Mesendoderm (in vitro differentiated cells): ENCODE results near the gene SDC1. TPM values are rescaled to one million over a fixed set of nuclear protein-coding genes. Genes with fewer than 3 reads are reported as not detected.
"Not testable (repeated sequence)": the region's sequence is repeated elsewhere in the genome, so short reads cannot be mapped to it uniquely, and the experiment has no call there.

Experiments used
- DNase-seq: peaks from one replicate; pipeline ENCODE4 v3.0.0; 2013
- H2AK5ac ChIP-seq: 2 replicates; pipeline ENCODE4 v1.6.1; 2013; ENCODE audit warnings: low read length, inconsistent platforms
- H2BK120ac ChIP-seq: 2 replicates; pipeline ENCODE4 v1.6.1; 2013; ENCODE audit warnings: low read depth, mild to moderate bottlenecking, low read length, moderate library complexity, mixed read lengths
- H2BK15ac ChIP-seq: replicated peaks from 2 replicates; pipeline ENCODE4 v1.6.1; 2013; ENCODE audit warnings: low read depth, mild to moderate bottlenecking, moderate library complexity
- H2BK5ac ChIP-seq: 2 replicates; pipeline ENCODE4 v1.6.1; 2013; ENCODE audit warnings: low read length, inconsistent platforms
- H3K18ac ChIP-seq: 2 replicates; pipeline ENCODE4 v1.6.1; 2013; ENCODE audit warnings: mild to moderate bottlenecking, low read length, mixed read lengths
- H3K23ac ChIP-seq: one replicate; pipeline ENCODE4 v1.6.1; 2013; ENCODE audit warnings: low read length
- H3K27ac ChIP-seq: 2 replicates; pipeline ENCODE4 v1.5.1; 2013; ENCODE audit warnings: low read depth, mild to moderate bottlenecking, inconsistent platforms, low read length, moderate library complexity
- H3K27me3 ChIP-seq: 2 replicates; pipeline ENCODE4 v1.6.1; 2013; ENCODE audit warnings: low read length, control low read depth, mild to moderate bottlenecking, inconsistent platforms; ENCODE audit not compliant: insufficient read depth, poor library complexity
- H3K36me3 ChIP-seq: 2 replicates; pipeline ENCODE4 v1.6.1; 2013; ENCODE audit warnings: low read length, inconsistent platforms; ENCODE audit not compliant: control insufficient read depth, insufficient read depth
- H3K4ac ChIP-seq: one replicate; pipeline ENCODE4 v1.6.1; 2013; ENCODE audit warnings: low read depth, mild to moderate bottlenecking, low read length, moderate library complexity
- H3K4me1 ChIP-seq: 2 replicates; pipeline ENCODE4 v1.6.1; 2013; ENCODE audit warnings: low read depth, low read length, inconsistent platforms; ENCODE audit not compliant: control insufficient read depth
- H3K4me2 ChIP-seq: 2 replicates; pipeline ENCODE4 v1.6.1; 2013; ENCODE audit warnings: low read length
- H3K4me3 ChIP-seq: 2 replicates; pipeline ENCODE4 v1.5.1; 2013; ENCODE audit warnings: mild to moderate bottlenecking, low read length
- H3K56ac ChIP-seq: one replicate; pipeline ENCODE4 v1.6.1; 2013; ENCODE audit warnings: low read length
- H3K79me1 ChIP-seq: 2 replicates; pipeline ENCODE4 v1.6.1; 2013; ENCODE audit warnings: low read length, inconsistent platforms
- H3K79me2 ChIP-seq: 2 replicates; pipeline ENCODE4 v1.6.1; 2013; ENCODE audit warnings: mild to moderate bottlenecking, low read length; ENCODE audit not compliant: control insufficient read depth, insufficient read depth
- H3K9ac ChIP-seq: 2 replicates; pipeline ENCODE4 v1.6.1; 2013; ENCODE audit warnings: low read length, inconsistent platforms
- H4K5ac ChIP-seq: one replicate; pipeline ENCODE4 v1.6.1; 2013; ENCODE audit warnings: low read length
- H4K8ac ChIP-seq: one replicate; pipeline ENCODE4 v1.6.1; 2013; ENCODE audit warnings: low read depth, mild to moderate bottlenecking, control low read depth, low read length, moderate library complexity
- WGBS: extraction: QIAGEN DNeasy Blood & Tissue Kit; methylation state at CpG from one replicate; pipeline ENCODE4 v1.1.7; 2013; ENCODE audit warnings: low lambda C conversion rate, missing lambda C conversion rate; ENCODE audit not compliant: insufficient coverage; ENCODE audit errors: extremely low coverage; 5-methylcytosine and 5-hydroxymethylcytosine counted together
- polyA plus RNA-seq, 2 experiments: library from polyadenylated mRNA; stranded (reverse); fragments of 200-250 nt; gene quantifications; one replicate each; pipeline ENCODE4 v1.2.3, GENCODE V29; 2013

Gene SDC1
- 27.6 TPM for polyA plus RNA-seq (2013, experiment 1 of 2)
- 27.4 TPM for polyA plus RNA-seq (2013, experiment 2 of 2)

- peak; percentile 80 for DNase-seq
- WGBS = no CpG with 5 or more reads among the region's 65 CpGs
- H3K27ac ChIP-seq = peak within 1 kb of the TSS; percentile 22
Measured at GRCh38 chr2:20224716-20225293, at the start of gene SDC1. Gene SDC1 (minus strand): TSS chr2:20225130. CDS start chr2:20224867, 263 bp downstream.

GRCh38 chr2:20273042-20273441, 48.1 kb upstream of the SDC1 start:
- Histone ChIP-seq H3K27ac (no peak overlapping the region), H3K4me1 (no peaks in the 10 kb centered on the region), H3K79me2 (no peaks in the 10 kb centered on the region), H3K4me2 (no peak overlapping the region), H3K79me1 (peaks cover 1% of the 10 kb centered on the region), H4K5ac (no peak overlapping the region), H3K56ac (no peak overlapping the region), H4K8ac (no peak overlapping the region), H3K4ac (no peak overlapping the region), H2BK120ac (no peak overlapping the region), H3K4me3 (no peak overlapping the region), H2BK5ac (no peak overlapping the region), H2AK5ac (no peak overlapping the region), H3K36me3 (no peaks in the 10 kb centered on the region), H3K18ac (no peak overlapping the region), H3K27me3 (no peaks in the 10 kb centered on the region), H2BK15ac (no peak overlapping the region), H3K23ac (no peak overlapping the region), H3K9ac (no peak overlapping the region)
- DNase-seq = no peak
- WGBS = no CpG with 5 or more reads among the region's 4 CpGs

More at GRCh38 chr2:20224716-20225293, at the start of gene SDC1:
- Histone ChIP-seq H3K18ac (peak within 1 kb of the TSS; percentile 90), H3K23ac (peak within 1 kb of the TSS; percentile 71), H3K56ac (peak within 1 kb of the TSS; percentile 92), H3K79me1 (peaks cover 14% of the 10 kb centered on the region), H2BK120ac (peak within 1 kb of the TSS; percentile 88), H3K4ac (peak within 1 kb of the TSS; percentile 78), H3K79me2 (peaks cover 18% of the 10 kb centered on the region), H4K5ac (no peak within 1 kb of the TSS), H3K9ac (peak within 1 kb of the TSS; percentile 89), H3K4me3 (peak within 1 kb of the TSS; percentile 74), H2BK15ac (no peak within 1 kb of the TSS), H2BK5ac (peak within 1 kb of the TSS; percentile 34), H3K27me3 (no peaks in the 10 kb centered on the region), H3K36me3 (no peaks in the 10 kb centered on the region), H4K8ac (peak within 1 kb of the TSS; percentile 57), H3K4me2 (peak within 1 kb of the TSS; percentile 82), H2AK5ac (no peak within 1 kb of the TSS), H3K4me1 (peaks cover 6% of the 10 kb centered on the region)

GRCh38 chr2:20268317-20268716, 43.4 kb upstream of the SDC1 start:
- not testable (repeated sequence) for H2BK5ac ChIP-seq, H3K27me3 ChIP-seq, H2BK15ac ChIP-seq, H2BK120ac ChIP-seq, H3K4ac ChIP-seq, H3K18ac ChIP-seq, H3K56ac ChIP-seq, H3K27ac ChIP-seq, H4K5ac ChIP-seq, H3K79me2 ChIP-seq, H3K4me3 ChIP-seq, H3K23ac ChIP-seq, H3K79me1 ChIP-seq, DNase-seq, H3K4me2 ChIP-seq, H3K36me3 ChIP-seq, H3K4me1 ChIP-seq, H3K9ac ChIP-seq, H4K8ac ChIP-seq, H2AK5ac ChIP-seq
- WGBS = no CpG with 5 or more reads among the region's 6 CpGs

- no peaks in the 10 kb centered on the region for H3K79me1 ChIP-seq
- no peak overlapping the region for H2BK120ac ChIP-seq
- H3K79me2 ChIP-seq = no peaks in the 10 kb centered on the region
- no peak overlapping the region for H2BK5ac ChIP-seq
- no peak overlapping the region for H2BK15ac ChIP-seq
- H3K27me3 ChIP-seq = no peaks in the 10 kb centered on the region
- no peak overlapping the region for H3K4ac ChIP-seq
- H3K4me1 ChIP-seq = no peaks in the 10 kb centered on the region
- no peak overlapping the region for H3K23ac ChIP-seq
- no peak overlapping the region for H4K5ac ChIP-seq
- H3K9ac ChIP-seq = no peak overlapping the region
- H3K4me3 ChIP-seq = no peak overlapping the region
- no peak overlapping the region for H3K27ac ChIP-seq
- no peaks in the 10 kb centered on the region for H3K36me3 ChIP-seq
- H3K18ac ChIP-seq = no peak overlapping the region
- H3K56ac ChIP-seq = no peak overlapping the region
- DNase-seq = no peak
- no peak overlapping the region for H3K4me2 ChIP-seq
- H2AK5ac ChIP-seq = no peak overlapping the region
- no CpG with 5 or more reads among the region's 2 CpGs for WGBS
- no peak overlapping the region for H4K8ac ChIP-seq
Measured at GRCh38 chr2:20267529-20267928, 42.6 kb upstream of the SDC1 start.

- Histone ChIP-seq H3K9ac (no peak overlapping the region), H3K23ac (no peak overlapping the region), H3K79me2 (no peaks in the 10 kb centered on the region), H2AK5ac (no peak overlapping the region), H3K36me3 (no peaks in the 10 kb centered on the region), H3K4me1 (no peaks in the 10 kb centered on the region), H3K4me3 (no peak overlapping the region), H4K5ac (no peak overlapping the region), H2BK5ac (no peak overlapping the region), H3K56ac (no peak overlapping the region), H4K8ac (no peak overlapping the region), H2BK15ac (no peak overlapping the region), H2BK120ac (no peak overlapping the region), H3K27ac (no peak overlapping the region), H3K79me1 (no peaks in the 10 kb centered on the region), H3K18ac (no peak overlapping the region), H3K27me3 (no peaks in the 10 kb centered on the region), H3K4me2 (no peak overlapping the region), H3K4ac (no peak overlapping the region)
- no CpG with 5 or more reads among the region's 2 CpGs for WGBS
- DNase-seq = no peak
Measured at GRCh38 chr2:20264629-20265028, 39.7 kb upstream of the SDC1 start.

- H4K5ac ChIP-seq = no peak overlapping the region
- no peaks in the 10 kb centered on the region for H3K27me3 ChIP-seq
- WGBS = no CpG with 5 or more reads among the region's 1 CpG
- H3K36me3 ChIP-seq = peaks cover 2% of the 10 kb centered on the region
- H3K4ac ChIP-seq = no peak overlapping the region
- no peaks in the 10 kb centered on the region for H3K79me2 ChIP-seq
- no peak overlapping the region for H3K4me2 ChIP-seq
- H3K4me1 ChIP-seq = no peaks in the 10 kb centered on the region
- H3K27ac ChIP-seq = no peak overlapping the region
- no peak overlapping the region for H3K18ac ChIP-seq
- H3K23ac ChIP-seq = no peak overlapping the region
- H3K79me1 ChIP-seq = no peaks in the 10 kb centered on the region
- H2BK15ac ChIP-seq = no peak overlapping the region
- no peak overlapping the region for H3K9ac ChIP-seq
- no peak overlapping the region for H2BK120ac ChIP-seq
- no peak overlapping the region for H3K56ac ChIP-seq
- no peak overlapping the region for H3K4me3 ChIP-seq
- H2BK5ac ChIP-seq = no peak overlapping the region
- no peak for DNase-seq
- H2AK5ac ChIP-seq = no peak overlapping the region
- H4K8ac ChIP-seq = no peak overlapping the region
Measured at GRCh38 chr2:20257411-20257810, 32.5 kb upstream of the SDC1 start.
